Upper lobe of right lung (tissue), 1 donor: ENCODE data around the gene TGM2. TPM values are rescaled to one million over a fixed set of nuclear protein-coding genes. Genes with fewer than 3 reads are reported as not detected.

Experiments used
- ATAC-seq: fragments of 200-7000 bp; cut with Tn5 transposase; one replicate; pipeline ENCODE4 v1.9.1; 2020; ENCODE audit warnings: mild to moderate bottlenecking, moderate library complexity
- DNase-seq: peaks from one replicate; pipeline ENCODE4 v3.0.0-alpha.2; 2020
- H3K27ac ChIP-seq: fragments of 200-600 bp; one replicate; pipeline ENCODE4 v1.8.0; 2022
- H3K27me3 ChIP-seq: fragments of 200-600 bp; one replicate; pipeline ENCODE4 v1.8.0; 2022; ENCODE audit warnings: mild to moderate bottlenecking
- H3K36me3 ChIP-seq: fragments of 200-600 bp; one replicate; pipeline ENCODE4 v1.8.0; 2022
- H3K4me1 ChIP-seq: fragments of 200-600 bp; one replicate; pipeline ENCODE4 v1.8.0; 2022
- H3K4me3 ChIP-seq: fragments of 200-600 bp; one replicate; pipeline ENCODE4 v1.8.0; 2022; ENCODE audit warnings: mild to moderate bottlenecking
- H3K9me3 ChIP-seq: fragments of 200-600 bp; one replicate; pipeline ENCODE4 v1.8.0; 2022
- CTCF ChIP-seq: fragments of 200-600 bp; IDR thresholded peaks from one replicate; pipeline ENCODE4 v1.8.0; 2022; ENCODE audit warnings: antibody characterized with exemption
- intact Hi-C: fragments of 100-400 bp; cut with DNase I; formaldehyde crosslinking; loops from one replicate; pipeline ENCODE4 v1.11.0; 2022
- total RNA-seq: library from RNA; stranded (reverse); fragmentation: NEBNext Ultra II Directional; extraction: Animal tissue kit (Norgen Biotek cat#: 25700); gene quantifications from one replicate; pipeline ENCODE4 v1.2.1, GENCODE V29; 2021
- donor health status: DM: no; HTN: yes; CAD: no; lungs with severe emphysema.

Gene TGM2
- total RNA-seq, 1 donor from 2014 or later: 562 TPM

DNA sequence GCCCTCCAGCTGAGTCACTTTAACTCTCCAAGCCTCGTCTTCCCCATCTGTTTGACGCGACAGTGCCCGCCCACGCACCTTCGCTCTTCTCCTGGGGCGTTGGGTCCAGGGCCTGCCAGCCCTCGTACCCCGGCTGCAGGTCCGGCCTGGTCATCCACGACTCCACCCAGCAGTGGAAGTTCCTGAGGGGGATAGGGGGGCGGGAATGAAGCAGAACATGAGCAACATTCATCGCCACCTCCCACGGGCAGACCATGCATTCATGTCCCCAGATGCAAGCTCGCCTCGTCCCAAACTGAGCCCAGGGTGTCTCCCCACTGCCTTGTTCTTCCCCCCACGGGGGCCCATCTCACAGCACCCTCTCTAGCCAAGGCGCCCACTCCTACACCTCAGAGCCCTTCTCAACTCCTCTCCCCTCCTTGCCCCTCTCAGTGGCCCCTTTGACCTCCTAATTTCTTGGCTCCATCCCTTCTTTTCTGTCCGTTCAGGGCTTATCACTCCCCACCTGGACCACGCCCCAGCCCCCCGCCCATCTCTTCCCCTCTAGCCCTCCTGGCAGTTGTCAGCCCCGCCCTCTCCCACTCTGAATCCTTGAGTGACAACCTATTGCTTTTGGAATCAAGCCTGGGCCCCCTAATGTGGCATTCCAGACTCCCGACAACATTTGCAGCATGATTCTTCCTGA is 23.7 kb downstream of the TGM2 start:
- Histone ChIP-seq H3K27ac (peak overlapping the region; percentile 42), H3K4me1 (peaks cover 39% of the 10 kb centered on the region), H3K36me3 (peaks cover 78% of the 10 kb centered on the region), H3K4me3 (no peak overlapping the region), H3K27me3 (no peaks in the 10 kb centered on the region), H3K9me3 (no peaks in the 10 kb centered on the region)
- peak; percentile 63 for DNase-seq
- no peak for ATAC-seq
- TF ChIP-seq CTCF: no peak
- intact Hi-C loops: no loop called here

DNA sequence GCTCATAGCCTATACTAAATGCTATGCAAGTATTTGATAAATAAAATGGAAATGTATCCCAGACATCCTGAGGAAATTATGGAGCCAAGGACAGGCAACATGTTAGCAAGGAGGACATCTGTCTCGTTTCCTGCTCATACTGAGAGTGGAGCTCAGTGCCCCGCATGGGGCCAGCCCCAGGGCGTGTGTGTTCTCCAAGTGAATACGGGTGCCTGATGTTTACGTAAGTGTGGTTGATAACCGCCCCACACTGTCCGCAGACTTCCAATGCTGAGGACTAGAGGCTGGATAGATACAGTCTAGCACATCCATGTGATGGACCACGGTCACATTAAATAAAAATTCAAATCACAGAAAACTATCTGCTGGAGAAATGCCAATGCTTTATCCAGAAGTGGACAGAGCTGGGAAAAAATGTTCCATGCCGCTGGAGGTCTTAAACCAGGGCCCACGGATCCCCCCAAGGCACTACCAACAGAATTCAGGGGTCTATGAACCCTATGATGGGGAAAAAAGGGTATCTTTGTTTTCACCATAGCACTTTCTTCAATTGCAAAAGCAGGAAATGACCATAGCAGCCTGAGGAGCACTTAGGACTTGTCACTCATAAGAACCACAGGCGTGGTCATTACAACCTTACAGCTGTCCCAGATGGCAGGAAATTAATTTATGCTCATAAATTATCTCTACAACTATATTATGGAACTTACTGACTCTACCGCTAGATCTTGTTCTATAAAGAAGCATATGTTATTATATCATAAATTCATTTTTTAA is 24.9 kb downstream of the TGM2 start:
- intact Hi-C loops: no loop called here
- peaks cover 78% of the 10 kb centered on the region for H3K36me3 ChIP-seq
- DNase-seq: peak; percentile 51

GRCh38 chr20:38139156-38139912 is 25.7 kb downstream of the TGM2 start:
- intact Hi-C loops: no loop called here
- peaks cover 30% of the 10 kb centered on the region for H3K4me1 ChIP-seq
- peaks cover 78% of the 10 kb centered on the region for H3K36me3 ChIP-seq
- no peak for TF ChIP-seq CTCF
- H3K4me3 ChIP-seq: no peak overlapping the region
- H3K27ac ChIP-seq: no peak overlapping the region
- no peaks in the 10 kb centered on the region for H3K9me3 ChIP-seq
- H3K27me3 ChIP-seq: no peaks in the 10 kb centered on the region
- DNase-seq (peak; percentile 58), ATAC-seq (no peak)

More for the DNA sequence above, 24.9 kb downstream of the TGM2 start:
- Histone ChIP-seq H3K4me1 (peaks cover 38% of the 10 kb centered on the region), H3K9me3 (no peaks in the 10 kb centered on the region), H3K4me3 (no peak overlapping the region), H3K27me3 (no peaks in the 10 kb centered on the region), H3K27ac (no peak overlapping the region)
- TF ChIP-seq CTCF: no peak
- peak; percentile 3 for ATAC-seq

- TF ChIP-seq CTCF: no peak
- Histone ChIP-seq H3K27me3 (no peaks in the 10 kb centered on the region), H3K4me1 (peaks cover 25% of the 10 kb centered on the region), H3K4me3 (no peak overlapping the region), H3K27ac (no peak overlapping the region), H3K36me3 (peaks cover 73% of the 10 kb centered on the region), H3K9me3 (no peaks in the 10 kb centered on the region)
- no peak for ATAC-seq
- DNase-seq: peak; percentile 54
- intact Hi-C loops: no loop called here
Measured at GRCh38 chr20:38138086-38138778, 26.8 kb downstream of the TGM2 start.

- peaks cover 75% of the 10 kb centered on the region for H3K36me3 ChIP-seq
Measured at GRCh38 chr20:38137441-38138037, 27.5 kb downstream of the TGM2 start.

More at GRCh38 chr20:38137441-38138037, 27.5 kb downstream of the TGM2 start:
- intact Hi-C loops: no loop called here
- no peak for TF ChIP-seq CTCF
- peak; percentile 45 for DNase-seq
- no peaks in the 10 kb centered on the region for H3K27me3 ChIP-seq
- ATAC-seq: no peak
- no peaks in the 10 kb centered on the region for H3K9me3 ChIP-seq
- no peak overlapping the region for H3K4me3 ChIP-seq
- H3K27ac ChIP-seq: no peak overlapping the region
- H3K4me1 ChIP-seq: peaks cover 18% of the 10 kb centered on the region
